Upper lobe of right lung (tissue), 1 donor: ENCODE measurements around the gene PICALM. TPM values are rescaled to one million over a fixed set of nuclear protein-coding genes. Genes with fewer than 3 reads are reported as not detected.
"Not testable (repeated sequence)": the region's sequence is repeated elsewhere in the genome, so short reads cannot be mapped to it uniquely, and the experiment has no call there.

Source experiments
- ATAC-seq: fragments of 200-7000 bp; cut with Tn5 transposase; one replicate; pipeline ENCODE4 v1.9.1; 2020; ENCODE audit warnings: mild to moderate bottlenecking, moderate library complexity
- DNase-seq: peaks from one replicate; pipeline ENCODE4 v3.0.0-alpha.2; 2020
- H3K27ac ChIP-seq: fragments of 200-600 bp; one replicate; pipeline ENCODE4 v1.8.0; 2022
- H3K27me3 ChIP-seq: fragments of 200-600 bp; one replicate; pipeline ENCODE4 v1.8.0; 2022; ENCODE audit warnings: mild to moderate bottlenecking
- H3K36me3 ChIP-seq: fragments of 200-600 bp; one replicate; pipeline ENCODE4 v1.8.0; 2022
- H3K4me1 ChIP-seq: fragments of 200-600 bp; one replicate; pipeline ENCODE4 v1.8.0; 2022
- H3K4me3 ChIP-seq: fragments of 200-600 bp; one replicate; pipeline ENCODE4 v1.8.0; 2022; ENCODE audit warnings: mild to moderate bottlenecking
- H3K9me3 ChIP-seq: fragments of 200-600 bp; one replicate; pipeline ENCODE4 v1.8.0; 2022
- intact Hi-C: fragments of 100-400 bp; cut with DNase I; formaldehyde crosslinking; loops from one replicate; pipeline ENCODE4 v1.11.0; 2022
- total RNA-seq: library from RNA; stranded (reverse); fragmentation: NEBNext Ultra II Directional; extraction: Animal tissue kit (Norgen Biotek cat#: 25700); gene quantifications from one replicate; pipeline ENCODE4 v1.2.1, GENCODE V29; 2021
- TF ChIP-seq, protein P1 (sequence below): fragments of 200-600 bp; IDR thresholded peaks from one replicate; pipeline ENCODE4 v1.8.0; 2022; ENCODE audit warnings: antibody characterized with exemption
- donor health status: DM: no; HTN: yes; CAD: no; lungs with severe emphysema.

The PICALM gene
- total RNA-seq, 1 donor from 2014 or later: 193 TPM

DNA sequence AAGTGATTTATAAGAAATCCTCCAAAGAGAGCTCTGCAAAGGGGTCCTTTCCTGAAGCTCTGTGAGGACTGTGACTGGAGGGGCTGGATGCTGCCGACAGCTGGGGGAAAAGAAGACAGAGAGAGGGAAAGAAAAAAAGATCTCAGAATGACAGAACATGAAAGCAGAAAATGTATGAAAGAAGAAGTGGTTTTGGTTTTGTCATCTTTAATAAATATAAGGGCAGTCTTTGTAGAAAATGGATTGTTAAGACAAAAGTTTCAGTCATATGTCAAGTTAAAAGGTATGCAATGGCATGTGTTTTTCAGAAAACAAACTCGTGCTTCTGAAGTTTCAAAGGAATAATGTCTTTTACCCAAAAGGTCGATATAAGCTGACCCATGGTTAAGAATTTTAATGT, 108.2 kb downstream of the PICALM start:
- H3K36me3 ChIP-seq: peaks cover 95% of the 10 kb centered on the region
- no peak for ATAC-seq

DNA sequence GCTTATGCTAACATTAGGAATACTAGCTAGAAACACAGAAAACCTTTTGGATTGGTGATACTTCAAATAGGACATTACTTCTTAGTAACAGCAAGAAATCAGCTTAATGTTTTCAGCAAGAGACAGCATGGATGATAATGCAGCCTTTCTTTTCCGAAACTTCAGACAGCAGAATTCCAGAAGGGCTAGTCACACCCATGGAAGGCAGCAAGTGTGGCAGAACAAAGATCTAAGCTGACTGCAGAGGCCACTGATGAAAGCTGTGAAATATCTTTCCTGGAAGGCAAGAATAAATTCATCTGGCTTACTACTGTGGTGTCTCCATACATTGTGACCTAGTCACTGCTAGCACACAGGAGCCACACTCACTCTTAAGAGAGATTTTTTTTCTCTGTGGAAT, 113.4 kb downstream of the PICALM start:
- intact Hi-C loops: no loop called here
- ATAC-seq (no peak), DNase-seq (no peak)
- TF ChIP-seq, protein P1, sequence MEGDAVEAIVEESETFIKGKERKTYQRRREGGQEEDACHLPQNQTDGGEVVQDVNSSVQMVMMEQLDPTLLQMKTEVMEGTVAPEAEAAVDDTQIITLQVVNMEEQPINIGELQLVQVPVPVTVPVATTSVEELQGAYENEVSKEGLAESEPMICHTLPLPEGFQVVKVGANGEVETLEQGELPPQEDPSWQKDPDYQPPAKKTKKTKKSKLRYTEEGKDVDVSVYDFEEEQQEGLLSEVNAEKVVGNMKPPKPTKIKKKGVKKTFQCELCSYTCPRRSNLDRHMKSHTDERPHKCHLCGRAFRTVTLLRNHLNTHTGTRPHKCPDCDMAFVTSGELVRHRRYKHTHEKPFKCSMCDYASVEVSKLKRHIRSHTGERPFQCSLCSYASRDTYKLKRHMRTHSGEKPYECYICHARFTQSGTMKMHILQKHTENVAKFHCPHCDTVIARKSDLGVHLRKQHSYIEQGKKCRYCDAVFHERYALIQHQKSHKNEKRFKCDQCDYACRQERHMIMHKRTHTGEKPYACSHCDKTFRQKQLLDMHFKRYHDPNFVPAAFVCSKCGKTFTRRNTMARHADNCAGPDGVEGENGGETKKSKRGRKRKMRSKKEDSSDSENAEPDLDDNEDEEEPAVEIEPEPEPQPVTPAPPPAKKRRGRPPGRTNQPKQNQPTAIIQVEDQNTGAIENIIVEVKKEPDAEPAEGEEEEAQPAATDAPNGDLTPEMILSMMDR: no peak
- Histone ChIP-seq H3K27me3 (no peaks in the 10 kb centered on the region), H3K27ac (no peak overlapping the region), H3K4me3 (no peak overlapping the region), H3K9me3 (no peaks in the 10 kb centered on the region), H3K36me3 (peaks cover 50% of the 10 kb centered on the region), H3K4me1 (no peaks in the 10 kb centered on the region)

More for the DNA sequence above, 108.2 kb downstream of the PICALM start:
- H3K27ac ChIP-seq: no peak overlapping the region
- TF ChIP-seq, protein P1: no peak
- no peak for DNase-seq
- no peak overlapping the region for H3K4me3 ChIP-seq
- H3K27me3 ChIP-seq: no peaks in the 10 kb centered on the region
- no peaks in the 10 kb centered on the region for H3K9me3 ChIP-seq
- no peaks in the 10 kb centered on the region for H3K4me1 ChIP-seq
- intact Hi-C loops: no loop called here

DNA sequence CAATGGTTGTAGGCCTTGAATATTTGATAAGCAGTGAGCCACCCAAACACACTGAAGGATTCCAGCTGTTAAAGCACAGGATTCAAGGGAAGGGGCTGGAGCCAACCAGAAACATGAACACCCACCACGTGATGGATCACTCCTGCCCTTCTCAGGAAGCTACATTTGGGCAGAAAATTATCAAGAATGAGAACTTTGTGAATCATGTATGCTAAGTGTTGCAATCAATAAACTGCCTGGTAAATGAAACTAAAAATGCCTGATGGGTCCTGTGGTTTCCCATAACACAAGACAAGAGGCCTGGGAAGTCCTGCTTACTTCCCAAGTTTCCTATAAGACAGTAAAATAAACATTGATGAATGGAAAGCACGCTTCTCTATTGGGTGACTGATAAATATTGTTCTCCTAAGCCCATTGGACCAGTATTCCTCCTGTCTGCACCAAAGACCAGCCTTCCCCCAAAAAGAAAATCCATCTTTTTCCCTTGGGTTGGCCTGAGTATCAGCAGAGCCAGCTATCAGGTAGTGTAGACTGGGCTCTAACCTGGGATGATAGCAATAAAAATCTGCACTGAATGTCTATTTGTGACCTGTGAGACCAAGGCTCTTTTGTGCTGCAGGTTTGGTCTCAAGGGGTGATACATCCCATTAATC, 115.3 kb downstream of the PICALM start:
- DNase-seq (no peak), ATAC-seq (peak; percentile 53)
- TF ChIP-seq, protein P1: no peak
- Histone ChIP-seq H3K36me3 (peaks cover 33% of the 10 kb centered on the region), H3K27me3 (no peaks in the 10 kb centered on the region), H3K9me3 (no peaks in the 10 kb centered on the region), H3K27ac (no peak overlapping the region), H3K4me1 (peaks cover 5% of the 10 kb centered on the region), H3K4me3 (no peak overlapping the region)
- intact Hi-C loops: no loop called here

GRCh38 chr11:85952108-85952485, 116.8 kb downstream of the PICALM start:
- H3K4me3 ChIP-seq, DNase-seq, intact Hi-C loops, H3K27ac ChIP-seq, H3K9me3 ChIP-seq, ATAC-seq, H3K27me3 ChIP-seq: not testable (repeated sequence)
- Histone ChIP-seq H3K36me3 (peaks cover 18% of the 10 kb centered on the region), H3K4me1 (peaks cover 20% of the 10 kb centered on the region)

GRCh38 chr11:85951428-85952107, 117.3 kb downstream of the PICALM start:
- DNase-seq (no peak), ATAC-seq (no peak)
- H3K36me3 ChIP-seq: peaks cover 13% of the 10 kb centered on the region
- H3K27me3 ChIP-seq: no peaks in the 10 kb centered on the region
- H3K4me3 ChIP-seq: no peak overlapping the region
- no peak overlapping the region for H3K27ac ChIP-seq
- H3K4me1 ChIP-seq: peaks cover 25% of the 10 kb centered on the region
- TF ChIP-seq, protein P1: no peak
- H3K9me3 ChIP-seq: no peaks in the 10 kb centered on the region
- intact Hi-C loops: no loop called here

- peaks cover 8% of the 10 kb centered on the region for H3K36me3 ChIP-seq
- H3K27ac ChIP-seq: no peak overlapping the region
- H3K4me1 ChIP-seq: peaks cover 25% of the 10 kb centered on the region
- no peak overlapping the region for H3K4me3 ChIP-seq
- intact Hi-C loops: no loop called here
- ATAC-seq: no peak
- TF ChIP-seq, protein P1: no peak
- DNase-seq: no peak
- no peaks in the 10 kb centered on the region for H3K27me3 ChIP-seq
- no peaks in the 10 kb centered on the region for H3K9me3 ChIP-seq
These were observed 117.9 kb downstream of the PICALM start for GRCh38 chr11:85951049-85951405.
